A204.1 (cell line): ENCODE measurements around the gene HNRNPA0.

ENCODE experiments used
- FAIRE-seq: peaks from 2 replicates; lab custom pipeline; 2012; peaks lifted over from hg19 to GRCh38; lab: Jason Lieb, UNC

Gene HNRNPA0

GRCh38 chr5:137754961-137755762 lies 999 bp upstream of the HNRNPA0 start:
- no peak for FAIRE-seq

GRCh38 chr5:137753691-137754187 lies 424 bp downstream of the HNRNPA0 start:
- no peak for FAIRE-seq

- FAIRE-seq = no peak
These were observed 1.1 kb downstream of the HNRNPA0 start for GRCh38 chr5:137752905-137753690.

GRCh38 chr5:137751869-137752491 lies 2.2 kb downstream of the HNRNPA0 start:
- peak; percentile 91 for FAIRE-seq

- FAIRE-seq = no peak
These were observed 3.7 kb downstream of the HNRNPA0 start for GRCh38 chr5:137750436-137750835.

GRCh38 chr5:137747848-137748247 lies 6.3 kb downstream of the HNRNPA0 start:
- no peak for FAIRE-seq

- FAIRE-seq = peak; percentile 74
These were observed 11.0 kb downstream of the HNRNPA0 start for GRCh38 chr5:137743031-137743640.

GRCh38 chr5:137741718-137742117 lies 12.4 kb downstream of the HNRNPA0 start:
- no peak for FAIRE-seq

GRCh38 chr5:137739737-137740136 lies 14.4 kb downstream of the HNRNPA0 start:
- FAIRE-seq = no peak

- FAIRE-seq = no peak
These were observed 15.2 kb downstream of the HNRNPA0 start for GRCh38 chr5:137738947-137739346.

GRCh38 chr5:137737349-137738131 lies 16.6 kb downstream of the HNRNPA0 start:
- FAIRE-seq = no peak

- FAIRE-seq = no peak
These were observed 17.7 kb downstream of the HNRNPA0 start for GRCh38 chr5:137736496-137736895.

- no peak for FAIRE-seq
These were observed 18.4 kb downstream of the HNRNPA0 start, which contains the start of gene KLHL3 for GRCh38 chr5:137735555-137736284. KLHL3 (minus strand) TSS chr5:137736089; CDS start chr5:137735646, 443 bp downstream.

GRCh38 chr5:137734962-137735554 lies 19.1 kb downstream of the HNRNPA0 start:
- FAIRE-seq = no peak

GRCh38 chr5:137734331-137734730 lies 19.8 kb downstream of the HNRNPA0 start:
- no peak for FAIRE-seq

GRCh38 chr5:137733922-137734321 lies 20.2 kb downstream of the HNRNPA0 start:
- no peak for FAIRE-seq

- FAIRE-seq = no peak
These were observed 21.2 kb downstream of the HNRNPA0 start for GRCh38 chr5:137733006-137733405.

GRCh38 chr5:137731176-137731575 lies 23.0 kb downstream of the HNRNPA0 start:
- no peak for FAIRE-seq

GRCh38 chr5:137730336-137730735 lies 23.8 kb downstream of the HNRNPA0 start:
- FAIRE-seq = no peak

GRCh38 chr5:137728048-137728447 lies 26.1 kb downstream of the HNRNPA0 start:
- FAIRE-seq = no peak
